ENCODE data around the gene SERPINB1. TPM values are rescaled to one million over a fixed set of nuclear protein-coding genes. Genes with fewer than 3 reads are reported as not detected.

Gene SERPINB1
- total RNA-seq = 13.7 and 14.8 TPM in 2 replicates
- long read RNA-seq, transcript SERPINB1-201 (7 exons, 2,619 nt) = major isoform, 237 of 249 reads
- long read RNA-seq, partial matches to known transcripts = 3 of 249 reads
- long read RNA-seq, other reads (novel, unspliced or antisense) = 9 of 249 reads

DNA sequence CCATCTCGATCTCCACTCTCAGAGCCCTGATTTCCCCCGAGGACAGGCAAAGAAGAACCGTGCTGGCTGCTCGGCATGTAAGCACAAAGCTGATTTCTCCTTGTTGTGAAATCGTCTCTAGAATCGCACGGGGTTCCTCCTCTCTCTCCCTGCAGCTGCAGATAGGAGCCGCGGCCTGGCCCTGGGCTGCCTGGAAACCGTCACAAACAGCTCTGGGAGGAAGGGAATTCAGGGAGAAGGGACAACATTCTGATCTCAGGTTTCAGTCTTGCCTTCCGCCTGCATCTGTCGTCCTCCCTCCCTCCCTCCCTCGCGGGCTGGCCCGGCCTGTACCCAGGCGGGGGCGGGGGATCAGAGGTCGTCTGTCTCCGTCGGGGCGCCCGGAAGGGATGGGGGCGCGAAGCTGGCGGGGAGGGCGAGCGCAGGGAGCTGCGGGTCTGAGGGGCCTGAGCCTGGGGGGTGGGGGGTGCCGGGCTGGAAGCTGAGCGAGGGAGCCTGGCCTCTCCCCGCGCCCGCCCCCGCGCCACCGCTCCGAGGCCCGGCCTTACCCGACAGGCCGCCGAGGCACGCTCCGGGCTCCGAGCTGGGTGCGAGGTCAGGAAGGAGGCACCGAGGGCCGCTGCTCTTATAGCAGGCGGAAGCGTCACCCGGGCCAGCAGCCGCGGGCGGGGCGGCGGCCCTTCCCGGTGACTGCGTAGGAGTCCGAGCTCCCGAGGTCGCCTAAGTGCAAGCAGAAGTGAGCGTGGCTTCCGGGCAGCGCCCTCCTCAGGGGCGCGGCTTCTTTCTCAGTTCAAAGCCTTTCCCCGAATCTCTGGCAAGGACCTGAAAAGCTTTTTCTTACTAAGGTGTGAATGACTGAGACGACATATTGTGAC, at the start of gene SERPINB1:
TSS of gene SERPINB1 (minus strand) at position 600 of the 875 bp plus-strand sequence. CDS start 1,277 bp downstream, outside the sequence.
- Mint-ChIP-seq H3K4me1 (ENCODE audit: unreplicated experiment) (peaks cover 31% of the 10 kb centered on the region), H3K9me3 (ENCODE audit: unreplicated experiment) (no peaks in the 10 kb centered on the region), H3K4me3 (ENCODE audit: unreplicated experiment) (peak within 1 kb of the TSS; percentile 81), H3K27ac (ENCODE audit: unreplicated experiment) (peak within 1 kb of the TSS; percentile 97), H3K36me3 (ENCODE audit: unreplicated experiment) (peaks cover 7% of the 10 kb centered on the region), H3K27me3 (ENCODE audit: unreplicated experiment) (no peaks in the 10 kb centered on the region)
- DNase-seq (ENCODE audit: extremely low spot score, unreplicated experiment) = peak; percentile 91
- TF ChIP-seq, protein P1, sequence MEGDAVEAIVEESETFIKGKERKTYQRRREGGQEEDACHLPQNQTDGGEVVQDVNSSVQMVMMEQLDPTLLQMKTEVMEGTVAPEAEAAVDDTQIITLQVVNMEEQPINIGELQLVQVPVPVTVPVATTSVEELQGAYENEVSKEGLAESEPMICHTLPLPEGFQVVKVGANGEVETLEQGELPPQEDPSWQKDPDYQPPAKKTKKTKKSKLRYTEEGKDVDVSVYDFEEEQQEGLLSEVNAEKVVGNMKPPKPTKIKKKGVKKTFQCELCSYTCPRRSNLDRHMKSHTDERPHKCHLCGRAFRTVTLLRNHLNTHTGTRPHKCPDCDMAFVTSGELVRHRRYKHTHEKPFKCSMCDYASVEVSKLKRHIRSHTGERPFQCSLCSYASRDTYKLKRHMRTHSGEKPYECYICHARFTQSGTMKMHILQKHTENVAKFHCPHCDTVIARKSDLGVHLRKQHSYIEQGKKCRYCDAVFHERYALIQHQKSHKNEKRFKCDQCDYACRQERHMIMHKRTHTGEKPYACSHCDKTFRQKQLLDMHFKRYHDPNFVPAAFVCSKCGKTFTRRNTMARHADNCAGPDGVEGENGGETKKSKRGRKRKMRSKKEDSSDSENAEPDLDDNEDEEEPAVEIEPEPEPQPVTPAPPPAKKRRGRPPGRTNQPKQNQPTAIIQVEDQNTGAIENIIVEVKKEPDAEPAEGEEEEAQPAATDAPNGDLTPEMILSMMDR (IDR thresholded peaks at IDR 0.05) = peak; percentile 20

DNA sequence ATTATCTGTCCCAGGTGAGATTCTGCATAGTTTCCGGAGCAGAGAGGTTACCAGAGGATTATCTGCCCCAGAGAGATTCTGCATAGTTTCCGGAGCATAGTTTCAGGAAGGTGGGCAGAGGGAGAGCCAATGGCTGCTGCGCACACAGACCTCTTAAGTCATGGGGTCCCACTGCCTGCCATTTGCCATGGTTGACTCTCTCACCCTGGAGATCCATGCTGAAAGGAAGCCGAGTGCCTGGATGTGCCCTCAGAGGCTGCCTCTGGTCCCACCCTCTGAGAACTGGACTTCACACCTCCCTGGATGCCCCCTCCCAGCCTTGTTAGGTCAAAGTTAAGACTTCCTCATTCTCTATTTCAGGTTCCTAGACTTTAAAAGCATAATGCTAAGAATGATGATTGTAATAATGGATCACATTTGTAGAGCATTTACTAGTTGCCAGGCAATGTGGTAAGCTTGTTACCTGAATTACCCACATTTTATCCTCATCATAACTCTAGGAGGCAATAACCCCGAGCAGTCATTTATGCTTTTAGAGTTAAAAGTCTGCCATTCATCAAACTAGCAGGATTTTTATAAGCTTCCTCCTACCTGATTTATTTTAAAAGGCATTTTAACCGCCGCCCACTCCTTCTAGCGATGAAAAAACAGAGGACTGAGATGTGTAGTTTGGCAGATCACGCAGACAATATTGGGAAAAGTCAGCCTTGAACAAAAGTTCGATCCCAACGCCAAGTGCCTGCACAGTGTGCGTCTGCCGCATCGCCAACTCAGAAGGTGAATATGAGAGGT, 49.5 kb upstream of the SERPINB1 start:
- TF ChIP-seq, protein P1 (IDR thresholded peaks at IDR 0.05) = no peak
- no peak overlapping the region for H3K4me3 Mint-ChIP-seq (ENCODE audit: unreplicated experiment)
- no peaks in the 10 kb centered on the region for H3K9me3 Mint-ChIP-seq (ENCODE audit: unreplicated experiment)
- no peak for DNase-seq (ENCODE audit: extremely low spot score, unreplicated experiment)
- peaks cover 2% of the 10 kb centered on the region for H3K36me3 Mint-ChIP-seq (ENCODE audit: unreplicated experiment)
- H3K4me1 Mint-ChIP-seq (ENCODE audit: unreplicated experiment) = no peaks in the 10 kb centered on the region
- H3K27ac Mint-ChIP-seq (ENCODE audit: unreplicated experiment) = no peak overlapping the region
- H3K27me3 Mint-ChIP-seq (ENCODE audit: unreplicated experiment) = peaks cover 15% of the 10 kb centered on the region

DNA sequence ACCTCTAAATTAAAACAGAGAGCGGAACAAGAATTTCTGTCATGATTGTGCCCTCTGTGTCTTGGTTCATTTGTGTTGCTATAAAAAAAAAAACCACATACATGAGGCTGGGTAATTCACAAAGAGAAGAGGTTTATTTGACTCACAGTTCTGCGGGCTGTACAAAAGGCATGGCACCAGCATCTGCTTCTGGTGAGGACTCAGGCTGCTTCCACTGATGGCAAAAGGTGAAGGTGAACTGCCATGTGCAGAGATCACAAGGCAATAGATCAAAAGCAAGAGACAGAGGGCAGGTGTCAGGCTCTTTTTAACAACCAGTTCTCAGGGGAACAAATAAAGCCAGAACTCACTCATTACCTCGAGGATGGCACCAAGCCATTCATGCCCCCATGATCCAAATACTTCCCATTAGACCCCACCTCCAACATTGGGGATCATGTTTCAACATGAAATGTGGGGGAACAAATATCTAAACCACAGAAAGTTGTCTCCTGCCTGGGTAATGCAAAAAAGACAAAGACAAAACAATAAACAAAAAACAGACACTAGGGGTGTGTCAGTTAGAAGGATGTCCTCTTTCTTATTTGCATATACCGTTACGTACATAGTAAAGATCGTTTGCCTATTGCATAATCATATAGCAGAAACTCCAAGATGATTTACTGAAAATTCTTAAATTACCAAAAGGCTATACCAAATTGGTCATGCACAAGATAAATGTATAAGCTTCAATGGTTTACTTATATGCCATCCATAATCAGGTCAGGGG, 44.5 kb upstream of the SERPINB1 start:
- H3K36me3 Mint-ChIP-seq (ENCODE audit: unreplicated experiment) = peaks cover 4% of the 10 kb centered on the region

GRCh38 chr6:2884804-2885203, 43.1 kb upstream of the SERPINB1 start:
- Mint-ChIP-seq H3K27me3 (ENCODE audit: unreplicated experiment) (peaks cover 54% of the 10 kb centered on the region), H3K27ac (ENCODE audit: unreplicated experiment) (no peak overlapping the region), H3K9me3 (ENCODE audit: unreplicated experiment) (peaks cover 18% of the 10 kb centered on the region), H3K4me3 (ENCODE audit: unreplicated experiment) (no peak overlapping the region), H3K36me3 (ENCODE audit: unreplicated experiment) (peaks cover 4% of the 10 kb centered on the region), H3K4me1 (ENCODE audit: unreplicated experiment) (no peaks in the 10 kb centered on the region)
- TF ChIP-seq, protein P1 (IDR thresholded peaks at IDR 0.05) = no peak
- no peak for DNase-seq (ENCODE audit: extremely low spot score, unreplicated experiment)

More for the DNA sequence above, 44.5 kb upstream of the SERPINB1 start:
- TF ChIP-seq, protein P1 (IDR thresholded peaks at IDR 0.05) = no peak
- Mint-ChIP-seq H3K27ac (ENCODE audit: unreplicated experiment) (no peak overlapping the region), H3K27me3 (ENCODE audit: unreplicated experiment) (peaks cover 45% of the 10 kb centered on the region), H3K9me3 (ENCODE audit: unreplicated experiment) (peaks cover 14% of the 10 kb centered on the region), H3K4me3 (ENCODE audit: unreplicated experiment) (no peak overlapping the region), H3K4me1 (ENCODE audit: unreplicated experiment) (no peaks in the 10 kb centered on the region)
- DNase-seq (ENCODE audit: extremely low spot score, unreplicated experiment) = no peak

Data from osteocyte (in vitro differentiated cells).